Skeletal muscle tissue (tissue), 5 donors: ENCODE results near the gene PPTC7. TPM values are rescaled to one million over a fixed set of nuclear protein-coding genes. Genes with fewer than 3 reads are reported as not detected.

Experiments used
- H3K27ac ChIP-seq: one replicate; pipeline ENCODE4 v1.7.0; 2013; ENCODE audit warnings: mild to moderate bottlenecking, low read depth, low read length, inconsistent platforms
- H3K27me3 ChIP-seq, 3 donors: one replicate each; pipeline ENCODE4 v1.7.0; 2013; ENCODE audit warnings: low read length in 3 of 3; ENCODE audit not compliant: control insufficient read depth in 3 of 3, insufficient read depth in 3 of 3
- H3K36me3 ChIP-seq, 3 donors: one replicate each; pipeline ENCODE4 v1.7.0; 2013; ENCODE audit warnings: low read length in 3 of 3; ENCODE audit not compliant: control insufficient read depth in 3 of 3, insufficient read depth in 3 of 3
- H3K4me1 ChIP-seq, 3 donors: one replicate each; pipeline ENCODE4 v1.7.0; 2013; ENCODE audit warnings: low read length in 3 of 3, mild to moderate bottlenecking in 3 of 3; ENCODE audit not compliant: control insufficient read depth in 3 of 3, insufficient read depth in 3 of 3
- H3K4me3 ChIP-seq, 3 donors: one replicate each; pipeline ENCODE4 v1.7.0; 2013; ENCODE audit warnings: low read length in 3 of 3
- H3K9ac ChIP-seq, 3 donors: one replicate each; pipeline ENCODE4 v1.7.0; 2013; ENCODE audit warnings: low read length in 3 of 3, mild to moderate bottlenecking in 3 of 3, moderate library complexity in 2 of 3, low read depth in 1 of 3
- H3K9me3 ChIP-seq, 3 donors: one replicate each; pipeline ENCODE4 v1.7.0; 2013; ENCODE audit warnings: low read length in 3 of 3; ENCODE audit not compliant: control insufficient read depth in 3 of 3
- small RNA-seq: library from RNA; depleted of rRNA; stranded (forward); fragments of <200 nt; gene quantifications from one replicate; pipeline ENCODE3, GENCODE V24; 2014
- total RNA-seq: library from RNA; depleted of rRNA; stranded (reverse); fragments of >200 nt; gene quantifications from one replicate; pipeline ENCODE4 v1.2.3, GENCODE V29; 2014
- donor health status: Osteomylitis.

Gene PPTC7
- total RNA-seq, 1 donor from 2014 or later = 6.3 TPM

- Histone ChIP-seq H3K27ac (peak within 1 kb of the TSS; percentile 94), H3K36me3 (peaks cover 0 to 5% (median 0%) of the 10 kb centered on the region in 3 donors), H3K27me3 (no peaks in the 10 kb centered on the region), H3K4me1 (peaks cover 16 to 27% (median 26%) of the 10 kb centered on the region in 3 donors), H3K9me3 (no peaks in the 10 kb centered on the region), H3K9ac (peak within 1 kb of the TSS; percentile 92 to 99 (median 98)), H3K4me3 (peak within 1 kb of the TSS; percentile 94 to 98 (median 96))
Measured at GRCh38 chr12:110501752-110502738, 81.1 kb downstream of the PPTC7 start, which contains the start of the genes RAD9B and VPS29. Gene RAD9B (plus strand): TSS chr12:110502331. CDS start chr12:110502338, 7 bp downstream. Gene VPS29 (minus strand): TSS chr12:110502111. CDS start chr12:110502051, 60 bp downstream.

GRCh38 chr12:110501399-110501751 lies 81.7 kb downstream of the PPTC7 start:
- Histone ChIP-seq H3K4me3 (peak overlapping the region; percentile 94 to 98 (median 96)), H3K4me1 (peaks cover 16 to 27% (median 26%) of the 10 kb centered on the region in 3 donors)

GRCh38 chr12:110498984-110499706 lies 84.0 kb downstream of the PPTC7 start:
- Histone ChIP-seq H3K36me3 (peaks cover 0 to 14% (median 5%) of the 10 kb centered on the region in 3 donors), H3K9me3 (no peaks in the 10 kb centered on the region), H3K27me3 (no peaks in the 10 kb centered on the region), H3K4me1 (peaks cover 16 to 27% (median 26%) of the 10 kb centered on the region in 3 donors), H3K4me3 (no peak overlapping the region), H3K9ac (peak overlapping the region in 1 of 3 donors; percentile 20), H3K27ac (no peak overlapping the region)

More at GRCh38 chr12:110501399-110501751, 81.7 kb downstream of the PPTC7 start:
- Histone ChIP-seq H3K27me3 (no peaks in the 10 kb centered on the region), H3K9me3 (no peaks in the 10 kb centered on the region), H3K9ac (peak overlapping the region; percentile 92 to 99 (median 98)), H3K27ac (peak overlapping the region; percentile 94), H3K36me3 (peaks cover 0 to 5% (median 0%) of the 10 kb centered on the region in 3 donors)

Small RNAs within 50 kb of the gene (small RNA-seq; reads per million reads assigned to genes)
- gene RF00278 (not detected), gene RN7SL387P (not detected)

Other genes with a start within 250 kb of the PPTC7 start
- 38.6 TPM for gene ANAPC7, start 179.6 kb downstream of the PPTC7 start, total RNA-seq
- gene ARPC3, start 133.0 kb downstream of the PPTC7 start, total RNA-seq = 99.2 TPM
- 21.4 TPM for gene GPN3, start 115.1 kb downstream of the PPTC7 start, total RNA-seq
- 11.0 TPM for gene FAM216A, start 114.5 kb downstream of the PPTC7 start, total RNA-seq
- 73.1 TPM for gene VPS29, start 81.2 kb downstream of the PPTC7 start, total RNA-seq
- 1.6 TPM for gene RAD9B, start 81.0 kb downstream of the PPTC7 start, total RNA-seq
- gene TCTN1, start 30.8 kb upstream of the PPTC7 start, total RNA-seq = 14.1 TPM
- gene HVCN1, start 105.8 kb upstream of the PPTC7 start, total RNA-seq = 5.2 TPM
- 103 TPM for gene PPP1CC, start 159.6 kb upstream of the PPTC7 start, total RNA-seq